NCI-H1092 treated with DMSO at 0.1 percent for 48 hours (cell line): ENCODE results near the gene PMPCA.
A peak's percentile ranks its signal among the peaks of the same experiment; 100 is the strongest.

Experiments
- DNase-seq: peaks from one replicate; lab custom pipeline; 2025; lab: John Stamatoyannopoulos, UW

Gene PMPCA

GRCh38 chr9:136410500-136411287 is at the start of gene PMPCA, which contains the start of gene ENTR1:
Gene PMPCA, plus strand, starts transcription at chr9:136410658. Its CDS starts 11 bp downstream, at chr9:136410669.
Gene ENTR1, minus strand, starts transcription at chr9:136410614. Its CDS starts 217 bp downstream, at chr9:136410397.
- DNase-seq = peak; percentile 78

- no peak for DNase-seq
Observed at GRCh38 chr9:136361047-136361753, 49.3 kb upstream of the PMPCA start.

- no peak for DNase-seq
Observed at GRCh38 chr9:136361754-136362449, 48.6 kb upstream of the PMPCA start.

- no peak for DNase-seq
Observed at GRCh38 chr9:136362450-136362784, 48.0 kb upstream of the PMPCA start.

GRCh38 chr9:136363106-136363948 is 47.1 kb upstream of the PMPCA start, which contains the start of gene DNLZ:
Gene DNLZ, minus strand, starts transcription at chr9:136363744. Its CDS starts 30 bp downstream, at chr9:136363714.
- DNase-seq = peak; percentile 83

GRCh38 chr9:136363949-136364748 is 46.3 kb upstream of the PMPCA start:
- no peak for DNase-seq

GRCh38 chr9:136364942-136365774 is 45.3 kb upstream of the PMPCA start:
- no peak for DNase-seq

- DNase-seq = no peak
Observed at GRCh38 chr9:136365775-136366222, 44.7 kb upstream of the PMPCA start.

GRCh38 chr9:136366826-136367225 is 43.6 kb upstream of the PMPCA start:
- no peak for DNase-seq

GRCh38 chr9:136367296-136368145 is 42.9 kb upstream of the PMPCA start:
- no peak for DNase-seq

- DNase-seq = no peak
Observed at GRCh38 chr9:136368190-136368589, 42.3 kb upstream of the PMPCA start.

- no peak for DNase-seq
Observed at GRCh38 chr9:136370037-136370436, 40.4 kb upstream of the PMPCA start.

- no peak for DNase-seq
Observed at GRCh38 chr9:136370687-136371532, 39.5 kb upstream of the PMPCA start.

GRCh38 chr9:136371533-136371880 is 39.0 kb upstream of the PMPCA start:
- DNase-seq = no peak

- DNase-seq = no peak
Observed at GRCh38 chr9:136372006-136372405, 38.5 kb upstream of the PMPCA start.

GRCh38 chr9:136372561-136373299 is 37.7 kb upstream of the PMPCA start:
- DNase-seq = no peak
